ENCODE measurements around the gene PTPN21. TPM values are rescaled to one million over a fixed set of nuclear protein-coding genes. Genes with fewer than 3 reads are reported as not detected.

The PTPN21 gene
- total and polyA plus RNA-seq, 9 of the 15 experiments (the other 6 are each of a cell fraction or from before 2014, with no cell fraction given): 0.06 to 1.9 (median 0.94) TPM

DNA sequence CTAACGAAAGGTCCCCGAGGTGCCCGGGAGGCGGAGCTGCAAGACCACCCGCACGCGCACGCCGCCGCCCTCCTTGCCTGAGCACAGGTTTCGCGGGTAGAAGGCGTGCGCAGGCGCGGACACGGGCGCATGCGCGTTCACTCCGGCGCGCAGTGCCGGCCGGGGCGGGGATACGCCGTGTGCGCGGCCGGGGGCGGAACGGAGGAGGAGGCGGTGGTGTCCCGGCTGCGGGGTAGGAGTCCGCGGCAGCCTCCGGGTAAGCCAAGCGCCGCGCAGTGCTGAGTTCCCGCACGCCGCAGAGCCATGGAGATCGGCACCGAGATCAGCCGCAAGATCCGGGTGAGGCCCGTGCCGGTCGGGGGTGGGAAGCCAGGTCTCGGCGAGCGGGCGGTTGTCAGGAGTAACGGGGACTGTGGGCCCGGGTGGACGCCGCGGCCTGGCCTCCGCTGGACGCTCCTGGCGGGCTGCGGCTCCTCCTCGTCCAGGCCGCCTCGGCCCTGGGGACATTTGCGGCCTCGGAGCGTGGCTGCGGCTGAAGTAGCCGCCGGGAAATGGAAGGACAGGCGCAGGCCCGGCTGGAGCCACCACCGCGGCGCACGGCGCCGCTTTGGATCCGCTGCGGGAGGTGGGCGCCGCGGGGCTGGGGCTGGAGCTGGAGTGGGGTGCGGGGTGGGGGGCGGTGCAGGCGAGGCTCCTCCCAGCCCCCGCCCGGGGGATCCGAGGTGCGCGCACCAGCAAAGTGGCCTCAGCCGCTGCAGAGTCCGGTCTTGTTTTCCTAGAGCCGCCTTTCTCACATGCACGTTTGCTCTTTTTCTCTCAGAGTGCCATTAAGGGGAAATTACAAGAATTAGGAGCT, 8.3 kb upstream of the PTPN21 start, which contains the start of gene ZC3H14 (continued):
- peak in 2 of 3 experiments; percentile 12 to 82; a peak in 3 of 6 replicates for TF ChIP-seq ZBTB11 (CRISPR knock-in tag; IDR thresholded peaks at IDR 0.05)
- TF ChIP-seq, protein P1, sequence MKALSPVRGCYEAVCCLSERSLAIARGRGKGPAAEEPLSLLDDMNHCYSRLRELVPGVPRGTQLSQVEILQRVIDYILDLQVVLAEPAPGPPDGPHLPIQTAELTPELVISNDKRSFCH (CRISPR knock-in tag; IDR thresholded peaks at IDR 0.05): no peak
- TF ChIP-seq, protein P1 (tag; IDR thresholded peaks at IDR 0.05): no peak
- no peak for TF ChIP-seq POLR2AphosphoS2 (IDR thresholded peaks at IDR 0.05; ENCODE audit: low read length)
- TF ChIP-seq SP1 (CRISPR knock-in tag; IDR thresholded peaks at IDR 0.05): 0 out of 2 replicates have a peak, but pooled peaks have one; percentile 30
- no peak for TF ChIP-seq ZNF347 (CRISPR knock-in tag; IDR thresholded peaks at IDR 0.05; ENCODE audit: low read depth)
- no peak for TF ChIP-seq NEUROD1 (IDR thresholded peaks at IDR 0.05; ENCODE audit: borderline replicate concordance, low read depth, low read length, partially characterized antibody)
- TF ChIP-seq FOXP1 (CRISPR knock-in tag; IDR thresholded peaks at IDR 0.05): no peak; the same call in 1 of the 2 replicates
- no peak for TF ChIP-seq PREB (CRISPR knock-in tag; IDR thresholded peaks at IDR 0.05)
- TF ChIP-seq TFAP4 (CRISPR knock-in tag; IDR thresholded peaks at IDR 0.05; ENCODE audit: borderline replicate concordance): no peak; the same call in 1 of the 2 replicates
- TF ChIP-seq, protein P2, sequence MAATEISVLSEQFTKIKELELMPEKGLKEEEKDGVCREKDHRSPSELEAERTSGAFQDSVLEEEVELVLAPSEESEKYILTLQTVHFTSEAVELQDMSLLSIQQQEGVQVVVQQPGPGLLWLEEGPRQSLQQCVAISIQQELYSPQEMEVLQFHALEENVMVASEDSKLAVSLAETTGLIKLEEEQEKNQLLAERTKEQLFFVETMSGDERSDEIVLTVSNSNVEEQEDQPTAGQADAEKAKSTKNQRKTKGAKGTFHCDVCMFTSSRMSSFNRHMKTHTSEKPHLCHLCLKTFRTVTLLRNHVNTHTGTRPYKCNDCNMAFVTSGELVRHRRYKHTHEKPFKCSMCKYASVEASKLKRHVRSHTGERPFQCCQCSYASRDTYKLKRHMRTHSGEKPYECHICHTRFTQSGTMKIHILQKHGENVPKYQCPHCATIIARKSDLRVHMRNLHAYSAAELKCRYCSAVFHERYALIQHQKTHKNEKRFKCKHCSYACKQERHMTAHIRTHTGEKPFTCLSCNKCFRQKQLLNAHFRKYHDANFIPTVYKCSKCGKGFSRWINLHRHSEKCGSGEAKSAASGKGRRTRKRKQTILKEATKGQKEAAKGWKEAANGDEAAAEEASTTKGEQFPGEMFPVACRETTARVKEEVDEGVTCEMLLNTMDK (IDR thresholded peaks at IDR 0.05; ENCODE audit: borderline replicate concordance, insufficient read depth, low read depth, low read length, poor library complexity, severe bottlenecking): no peak
- TF ChIP-seq ZNF121 (CRISPR knock-in tag; conservative IDR thresholded peaks at IDR 0.05): no peak
- no peak; the same call in 1 of the 2 replicates for TF ChIP-seq ILF3 (IDR thresholded peaks at IDR 0.05; ENCODE audit: borderline replicate concordance)
- TF ChIP-seq SETDB1 (IDR thresholded peaks at IDR 0.05; ENCODE audit: low read length): no peak
- no peak for TF ChIP-seq ZNF239 (CRISPR knock-in tag; IDR thresholded peaks at IDR 0.05)
- no peak for TF ChIP-seq ZNF780A (CRISPR knock-in tag; IDR thresholded peaks at IDR 0.05)
- TF ChIP-seq NCOA2 (IDR thresholded peaks at IDR 0.05; ENCODE audit: partially characterized antibody in 2 of 2): no peak
- peak; percentile 38; the same call in 1 of the 2 replicates for TF ChIP-seq PML (IDR thresholded peaks at IDR 0.05; ENCODE audit: low read length)
